ENCODE measurements around the gene MFSD8. TPM values are rescaled to one million over a fixed set of nuclear protein-coding genes. Genes with fewer than 3 reads are reported as not detected.

The MFSD8 gene
- total RNA-seq, 1 experiment from 2014 or later, result 17.7 TPM

DNA sequence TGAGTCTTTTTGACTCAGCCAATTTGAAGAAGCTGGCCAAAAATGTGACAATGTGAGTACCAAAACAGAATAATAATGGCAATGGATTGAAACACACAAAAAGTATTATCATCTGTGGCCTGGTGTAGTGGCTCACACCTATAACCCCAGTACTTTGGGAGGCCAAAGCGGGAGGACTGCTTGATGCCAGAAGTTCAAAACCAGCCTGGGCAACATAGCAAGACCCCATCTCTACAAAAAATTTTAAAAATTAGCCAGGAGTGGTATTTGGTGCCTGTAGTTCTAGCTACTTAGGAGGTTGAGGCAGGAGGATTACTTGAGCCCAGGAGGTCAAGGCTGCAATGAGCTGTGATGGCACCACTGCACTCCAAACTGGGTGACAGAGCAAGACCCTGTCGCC lies 42.7 kb downstream of the MFSD8 start:
- H3K4me1 Mint-ChIP-seq (ENCODE audit: insufficient read depth, unreplicated experiment), result no peaks in the 10 kb centered on the region
- POLR2A ChIA-PET, result interaction anchor here (0.7 kb wide), 2 partner anchors 43 to 705 kb away, joined by 3 to 4 read pairs; partner anchors contain the start of genes ABHD18 and MFSD8
- no peak for DNase-seq (ENCODE audit: unreplicated experiment)
- H3K27ac Mint-ChIP-seq (ENCODE audit: low read depth, unreplicated experiment), result no peak overlapping the region
- peaks cover 27% of the 10 kb centered on the region for H3K36me3 Mint-ChIP-seq (ENCODE audit: insufficient read depth, unreplicated experiment)
- no peaks in the 10 kb centered on the region for H3K9me3 Mint-ChIP-seq (ENCODE audit: unreplicated experiment)
- TF ChIP-seq, protein P1, sequence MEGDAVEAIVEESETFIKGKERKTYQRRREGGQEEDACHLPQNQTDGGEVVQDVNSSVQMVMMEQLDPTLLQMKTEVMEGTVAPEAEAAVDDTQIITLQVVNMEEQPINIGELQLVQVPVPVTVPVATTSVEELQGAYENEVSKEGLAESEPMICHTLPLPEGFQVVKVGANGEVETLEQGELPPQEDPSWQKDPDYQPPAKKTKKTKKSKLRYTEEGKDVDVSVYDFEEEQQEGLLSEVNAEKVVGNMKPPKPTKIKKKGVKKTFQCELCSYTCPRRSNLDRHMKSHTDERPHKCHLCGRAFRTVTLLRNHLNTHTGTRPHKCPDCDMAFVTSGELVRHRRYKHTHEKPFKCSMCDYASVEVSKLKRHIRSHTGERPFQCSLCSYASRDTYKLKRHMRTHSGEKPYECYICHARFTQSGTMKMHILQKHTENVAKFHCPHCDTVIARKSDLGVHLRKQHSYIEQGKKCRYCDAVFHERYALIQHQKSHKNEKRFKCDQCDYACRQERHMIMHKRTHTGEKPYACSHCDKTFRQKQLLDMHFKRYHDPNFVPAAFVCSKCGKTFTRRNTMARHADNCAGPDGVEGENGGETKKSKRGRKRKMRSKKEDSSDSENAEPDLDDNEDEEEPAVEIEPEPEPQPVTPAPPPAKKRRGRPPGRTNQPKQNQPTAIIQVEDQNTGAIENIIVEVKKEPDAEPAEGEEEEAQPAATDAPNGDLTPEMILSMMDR (IDR thresholded peaks at IDR 0.05; ENCODE audit: unreplicated experiment), result no peak
- H3K4me3 Mint-ChIP-seq (ENCODE audit: unreplicated experiment), result no peak overlapping the region
- BruUV-seq (replicated peaks), result no TSS peak
- CTCF ChIA-PET, result no interaction called here
- intact Hi-C loops (cut with micrococcal nuclease), result no loop called here
- no peaks in the 10 kb centered on the region for H3K27me3 Mint-ChIP-seq (ENCODE audit: insufficient read depth, unreplicated experiment)

DNA sequence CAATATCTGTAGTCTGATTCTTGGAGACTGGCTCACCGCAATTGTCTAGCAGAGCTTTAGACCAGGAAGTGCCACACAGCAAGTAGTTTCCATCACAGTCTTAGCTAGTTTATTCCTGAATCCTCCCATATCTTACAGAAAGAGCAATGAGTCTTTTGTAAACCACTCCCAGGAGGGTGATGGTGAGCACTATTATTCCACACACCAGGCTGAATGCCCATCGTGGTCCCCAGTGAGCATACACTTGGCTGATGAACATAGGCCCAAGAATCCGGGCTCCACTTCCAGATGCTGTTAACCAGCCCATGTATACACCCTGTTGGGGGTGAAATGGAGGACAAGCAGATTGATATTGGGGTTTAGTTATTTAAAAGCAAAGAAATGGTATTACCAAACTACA lies 44.5 kb downstream of the MFSD8 start:
- DNase-seq (ENCODE audit: unreplicated experiment), result no peak
- H3K4me3 Mint-ChIP-seq (ENCODE audit: unreplicated experiment), result no peak overlapping the region
- H3K27me3 Mint-ChIP-seq (ENCODE audit: insufficient read depth, unreplicated experiment), result no peaks in the 10 kb centered on the region
- intact Hi-C loops (cut with micrococcal nuclease), result no loop called here
- ChIA-PET POLR2A (no interaction called here), CTCF (no interaction called here)
- H3K36me3 Mint-ChIP-seq (ENCODE audit: insufficient read depth, unreplicated experiment), result peaks cover 23% of the 10 kb centered on the region
- H3K27ac Mint-ChIP-seq (ENCODE audit: low read depth, unreplicated experiment), result no peak overlapping the region
- no peaks in the 10 kb centered on the region for H3K4me1 Mint-ChIP-seq (ENCODE audit: insufficient read depth, unreplicated experiment)
- TF ChIP-seq, protein P1 (IDR thresholded peaks at IDR 0.05; ENCODE audit: unreplicated experiment), result no peak
- H3K9me3 Mint-ChIP-seq (ENCODE audit: unreplicated experiment), result no peaks in the 10 kb centered on the region
- no TSS peak for BruUV-seq (replicated peaks)

DNA sequence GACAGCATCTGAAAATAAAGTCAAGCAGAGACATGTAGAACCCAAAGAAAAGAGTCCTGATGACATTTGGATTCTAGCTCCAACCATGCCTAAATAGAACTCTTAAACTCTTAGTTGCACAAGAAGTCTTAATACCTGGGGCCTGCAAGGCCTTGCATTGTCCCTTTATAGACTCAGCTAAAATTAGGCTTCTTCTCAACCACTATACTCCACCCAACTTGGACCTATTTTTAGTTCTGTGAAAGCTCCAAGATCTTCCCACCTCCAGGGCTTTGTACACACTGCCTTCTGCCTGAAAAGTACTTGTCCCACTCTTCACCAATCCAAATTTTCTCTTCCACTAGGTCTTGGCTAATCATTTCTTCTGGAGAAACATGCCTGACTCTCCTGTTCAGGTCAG lies 47.8 kb downstream of the MFSD8 start:
- CTCF ChIA-PET, result interaction anchor here (1.0 kb wide), 1 partner anchor 19 kb away, joined by 4 read pairs; no protein-coding TSS in a partner anchor
- H3K27ac Mint-ChIP-seq (ENCODE audit: low read depth, unreplicated experiment), result no peak overlapping the region

DNA sequence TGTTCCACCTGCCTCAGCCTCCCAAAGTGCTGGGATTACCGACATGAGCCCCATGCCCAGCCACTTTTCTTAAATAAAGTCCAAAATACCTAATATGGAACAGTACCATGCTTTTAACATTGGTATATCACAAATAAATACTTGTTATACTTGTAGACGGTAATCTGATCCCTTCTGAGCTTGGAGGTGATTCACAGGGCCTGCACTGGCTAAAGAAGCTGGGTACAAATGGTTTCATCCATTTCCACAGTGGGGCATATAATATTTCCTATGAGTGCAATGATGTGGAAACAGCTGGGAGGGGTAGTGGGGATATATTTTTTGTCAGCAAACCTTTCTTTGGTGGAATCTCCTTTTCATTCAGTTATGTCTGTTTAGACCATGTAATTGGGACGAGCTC lies 48.5 kb downstream of the MFSD8 start:
- TF ChIP-seq, protein P1 (IDR thresholded peaks at IDR 0.05; ENCODE audit: unreplicated experiment), result no peak
- Mint-ChIP-seq H3K4me3 (ENCODE audit: unreplicated experiment) (no peak overlapping the region), H3K9me3 (ENCODE audit: unreplicated experiment) (no peaks in the 10 kb centered on the region), H3K36me3 (ENCODE audit: insufficient read depth, unreplicated experiment) (peaks cover 21% of the 10 kb centered on the region), H3K27me3 (ENCODE audit: insufficient read depth, unreplicated experiment) (no peaks in the 10 kb centered on the region), H3K27ac (ENCODE audit: low read depth, unreplicated experiment) (no peak overlapping the region), H3K4me1 (ENCODE audit: insufficient read depth, unreplicated experiment) (no peaks in the 10 kb centered on the region)
- POLR2A ChIA-PET, result interaction anchor here (0.7 kb wide), 1 partner anchor 15 kb away, joined by 3 read pairs; no protein-coding TSS in a partner anchor
- BruUV-seq (replicated peaks), result no TSS peak
- DNase-seq (ENCODE audit: unreplicated experiment), result no peak
- intact Hi-C loops (cut with micrococcal nuclease), result no loop called here
- CTCF ChIA-PET, result no interaction called here

More for the DNA sequence above, 47.8 kb downstream of the MFSD8 start:
- Mint-ChIP-seq H3K36me3 (ENCODE audit: insufficient read depth, unreplicated experiment) (peaks cover 23% of the 10 kb centered on the region), H3K4me1 (ENCODE audit: insufficient read depth, unreplicated experiment) (no peaks in the 10 kb centered on the region), H3K4me3 (ENCODE audit: unreplicated experiment) (no peak overlapping the region), H3K9me3 (ENCODE audit: unreplicated experiment) (no peaks in the 10 kb centered on the region), H3K27me3 (ENCODE audit: insufficient read depth, unreplicated experiment) (no peaks in the 10 kb centered on the region)
- TF ChIP-seq, protein P1 (IDR thresholded peaks at IDR 0.05; ENCODE audit: unreplicated experiment), result no peak
- intact Hi-C loops (cut with micrococcal nuclease), result no loop called here
- POLR2A ChIA-PET, result interaction anchor here (0.7 kb wide), 2 partner anchors 16 to 174 kb away, joined by 3 read pairs; no protein-coding TSS in a partner anchor
- no peak for DNase-seq (ENCODE audit: unreplicated experiment)
- BruUV-seq (replicated peaks), result no TSS peak
